Airway epithelial cell (primary cell): ENCODE data around the gene NHLRC1. TPM values are rescaled to one million over a fixed set of nuclear protein-coding genes. Genes with fewer than 3 reads are reported as not detected.

Experiments used
- total RNA-seq: library from RNA; depleted of rRNA; stranded (reverse); fragments of >200 nt; gene quantifications from 2 replicates; pipeline ENCODE4 v1.2.3, GENCODE V29; 2015

NHLRC1 gene
- 1.8 and 3.9 TPM in 2 replicates for total RNA-seq

DNA sequence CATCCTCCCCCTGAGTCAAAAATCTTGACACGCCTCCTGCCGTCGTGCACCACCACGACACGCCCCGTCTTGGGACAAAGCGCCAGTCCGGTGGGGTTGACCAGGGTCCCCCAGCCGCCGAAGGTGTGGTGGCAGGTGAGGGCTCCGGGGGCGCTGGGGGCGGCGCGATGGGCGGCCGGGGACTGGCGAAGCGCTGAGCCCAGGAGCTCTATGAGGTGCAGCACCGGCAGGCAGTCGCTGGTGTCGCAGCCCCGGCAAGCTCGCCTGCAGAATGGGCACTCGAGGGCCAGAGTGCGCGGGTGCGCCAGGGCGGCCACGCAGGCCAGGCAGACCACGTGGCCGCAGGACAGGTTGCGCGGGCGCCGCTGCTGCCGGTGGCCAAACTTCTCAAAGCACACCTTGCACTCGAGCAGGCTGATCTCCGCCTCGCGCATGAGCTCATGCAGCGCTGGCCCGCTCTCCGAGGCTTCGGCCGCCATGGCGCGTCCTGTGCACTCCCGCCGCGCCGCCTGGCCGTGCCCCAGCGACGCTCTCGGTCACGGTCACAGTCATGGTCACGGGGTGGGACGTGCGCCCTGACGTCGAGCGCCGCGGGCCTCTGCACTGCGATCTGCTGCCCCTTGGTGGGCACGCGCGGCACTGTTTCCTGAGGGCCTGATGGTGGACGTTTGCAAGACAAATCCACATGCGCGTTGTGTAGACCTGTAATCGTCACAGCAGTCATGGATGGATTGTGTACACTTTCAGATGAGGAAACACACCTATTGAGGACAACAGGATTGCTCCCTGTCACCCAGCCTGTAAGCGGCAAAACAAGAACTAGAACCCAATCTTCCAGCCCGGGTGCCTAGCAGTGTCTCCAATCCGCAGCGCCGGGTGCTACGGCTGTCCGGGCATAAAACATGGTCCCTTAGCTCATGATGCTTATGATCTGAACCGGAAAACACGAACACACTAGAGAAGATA, at the start of gene NHLRC1:
NHLRC1 (minus strand) TSS at position 550 of the 966 bp plus-strand sequence; CDS start at position 479, 71 bp downstream.

DNA sequence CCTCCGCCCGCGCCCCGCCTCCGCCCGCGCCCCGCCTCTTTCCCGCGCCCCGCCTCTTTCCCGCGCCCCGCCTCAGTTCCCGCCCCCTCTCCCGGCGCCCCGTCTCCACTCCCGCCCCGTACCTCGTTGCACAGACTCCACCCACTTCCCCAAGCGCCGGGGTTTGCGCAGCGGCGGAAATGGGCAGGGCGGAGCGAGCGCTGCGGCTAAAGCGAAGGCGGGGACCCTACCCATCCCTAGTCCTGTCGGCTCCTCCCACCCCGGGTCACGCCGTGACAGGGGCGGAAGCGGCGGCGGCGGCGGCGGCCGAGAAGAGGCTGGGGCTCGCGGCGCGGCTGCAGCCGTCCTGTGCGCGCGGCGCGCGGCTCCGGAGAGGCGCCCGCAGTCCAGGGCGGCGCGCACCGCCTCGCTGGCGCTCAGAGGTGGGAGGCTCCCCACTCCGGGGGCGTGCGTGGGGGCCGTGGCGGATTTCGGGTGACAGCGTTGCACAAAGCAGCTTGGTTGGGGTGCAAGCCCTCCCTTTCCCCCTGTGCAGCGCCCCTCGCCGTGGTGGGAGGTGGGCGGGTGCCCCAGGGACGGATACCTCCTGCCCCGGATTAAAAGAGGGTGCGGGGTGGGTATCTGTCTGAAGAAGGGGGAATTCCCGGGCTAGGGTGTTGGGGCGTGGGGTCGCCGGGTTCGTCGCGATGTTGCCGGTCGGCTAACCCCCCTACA, 32.8 kb upstream of the NHLRC1 start, which contains the start of gene KDM1B:
KDM1B (plus strand) TSS at position 273 of the 714 bp plus-strand sequence. CDS start 4,474 bp downstream, outside the sequence.

DNA sequence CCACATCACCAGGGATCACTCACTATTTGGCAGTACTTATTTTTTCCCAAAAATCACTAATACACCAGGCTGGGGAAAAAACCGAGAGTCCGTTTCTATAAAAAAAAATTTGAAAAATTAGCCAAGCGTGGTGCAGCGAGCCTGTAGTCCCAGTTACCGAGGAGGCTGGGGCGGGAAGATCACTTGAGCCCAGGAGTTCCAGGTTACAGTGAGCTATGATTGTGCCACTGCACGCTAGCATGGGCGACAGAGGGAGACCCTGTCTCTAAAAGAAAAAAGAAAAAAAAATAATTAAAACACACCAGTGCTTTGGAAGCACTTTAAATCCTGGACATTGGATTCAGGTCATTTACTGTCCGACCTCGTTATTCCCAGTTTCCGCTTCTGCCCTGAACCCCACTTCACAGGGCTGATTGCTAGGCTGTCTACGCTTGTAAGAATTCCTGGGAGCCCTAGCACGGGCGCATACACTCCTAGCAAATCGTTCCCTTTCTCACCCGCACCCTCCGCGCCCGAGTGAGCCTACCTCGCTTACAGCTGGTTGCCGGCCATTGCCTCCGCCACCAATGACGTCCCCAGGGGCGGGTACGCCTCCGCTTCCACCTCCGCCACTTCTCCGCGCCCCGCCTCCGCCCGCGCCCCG, 32.2 kb upstream of the NHLRC1 start, which contains the start of gene TPMT:
TPMT (minus strand) TSS at position 571 of the 643 bp plus-strand sequence. CDS start 5,950 bp downstream, outside the sequence.

Other genes with a start within 250 kb of the NHLRC1 start
- 32.8 and 39.0 TPM in 2 replicates for gene KIF13A, start 135.0 kb downstream of the NHLRC1 start, total RNA-seq
- gene TPMT, start 32.4 kb upstream of the NHLRC1 start, total RNA-seq = 14.9 and 16.9 TPM in 2 replicates
- gene KDM1B, start 32.7 kb upstream of the NHLRC1 start, total RNA-seq = 11.7 and 16.0 TPM in 2 replicates
- 120 and 143 TPM in 2 replicates for gene DEK, start 141.9 kb upstream of the NHLRC1 start, total RNA-seq